C4-2B (cell line): ENCODE results near the gene MOGAT1.

Source experiments
- H3K27ac ChIP-seq: fragments of 450-650 bp; 2 replicates; pipeline ENCODE4 v1.5.1; 2017
- CTCF ChIP-seq: fragments of 450-650 bp; conservative IDR thresholded peaks from 2 replicates; pipeline ENCODE4 v1.5.1; 2017; ENCODE audit warnings: mild to moderate bottlenecking
- ZFX ChIP-seq: fragments of 450-650 bp; IDR thresholded peaks from 2 replicates; pipeline ENCODE4 v1.6.1; 2017

Gene MOGAT1

GRCh38 chr2:222703886-222704285 is 32.4 kb downstream of the MOGAT1 start:
- H3K27ac ChIP-seq = no peak overlapping the region
- no peak for TF ChIP-seq CTCF

GRCh38 chr2:222706616-222707015 is 35.2 kb downstream of the MOGAT1 start:
- H3K27ac ChIP-seq = no peak overlapping the region
- TF ChIP-seq ZFX (no peak), CTCF (no peak)

- TF ChIP-seq CTCF (no peak), ZFX (no peak)
- no peak overlapping the region for H3K27ac ChIP-seq
These were observed 35.7 kb downstream of the MOGAT1 start for GRCh38 chr2:222707102-222707688.

GRCh38 chr2:222707689-222708273 is 36.3 kb downstream of the MOGAT1 start:
- TF ChIP-seq CTCF (no peak), ZFX (no peak)
- peak overlapping the region; percentile 25; the same call in 1 of the 2 replicates for H3K27ac ChIP-seq

DNA sequence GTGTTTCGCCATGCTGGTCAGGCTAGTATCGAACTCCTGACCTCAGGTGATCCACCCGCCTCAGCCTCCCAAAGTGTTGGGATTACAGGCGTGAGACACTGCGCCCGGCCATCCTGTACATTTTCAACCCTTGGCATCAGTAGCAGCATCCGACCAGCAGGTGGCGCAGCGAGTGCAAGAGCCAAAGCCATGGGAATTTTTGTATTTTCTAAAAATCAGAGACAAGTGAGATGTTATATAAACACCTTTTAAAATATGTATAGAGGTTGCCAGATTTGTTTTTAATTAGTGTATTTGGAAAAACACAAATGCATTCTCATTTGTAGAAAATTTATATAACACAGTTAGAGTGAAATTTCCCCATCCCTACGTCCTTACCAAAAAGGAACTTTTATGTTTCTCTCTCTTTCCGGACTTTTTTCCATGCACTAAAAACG is 36.8 kb downstream of the MOGAT1 start:
- peak overlapping the region; percentile 25; the same call in 1 of the 2 replicates for H3K27ac ChIP-seq
- TF ChIP-seq CTCF (peak; percentile 95), ZFX (no peak)

GRCh38 chr2:222709191-222709891 is 37.9 kb downstream of the MOGAT1 start:
- no peak for TF ChIP-seq CTCF
- no peak for TF ChIP-seq ZFX
- H3K27ac ChIP-seq = peak overlapping the region; percentile 28

- TF ChIP-seq CTCF = no peak
- TF ChIP-seq ZFX = no peak
- no peak overlapping the region for H3K27ac ChIP-seq
These were observed 39.3 kb downstream of the MOGAT1 start for GRCh38 chr2:222710736-222711135.
